PC-9 (cell line): ENCODE results near the gene AKAP6. TPM values are rescaled to one million over a fixed set of nuclear protein-coding genes. Genes with fewer than 3 reads are reported as not detected.

Source experiments
- BruUV-seq: library from RNA; stranded (reverse); fragments of 400-500 nt; replicated peaks from 2 replicates; lab custom pipeline; 2021; lab: Mats Ljungman, UMichigan
- CTCF ChIA-PET: fragments of 300-600 bp; sonication (Branson Sonifier 250); formaldehyde crosslinking; loops from one replicate; lab custom pipeline; 2022; ENCODE audit warnings: antibody characterized with exemption; lab: Charles Lee
- POLR2A ChIA-PET: fragments of 300-600 bp; sonication (Branson Sonifier 250); formaldehyde crosslinking; loops from one replicate; lab custom pipeline; 2022; ENCODE audit warnings: antibody characterized with exemption; ENCODE audit not compliant: unreplicated experiment; lab: Charles Lee
- DNase-seq, 2 experiments: peaks; one replicate each; pipeline versions ENCODE4 v3.0.0 to v3.0.0-alpha.2; 2015 to 2022; ENCODE audit warnings: mixed read lengths in 1 of 2
- H2AFZ ChIP-seq: fragments of 200-600 bp; sonication (generic); 2 replicates; pipeline ENCODE4 v1.8.1; 2017; ENCODE audit warnings: antibody characterized with exemption
- H3F3A ChIP-seq: fragments of 200-600 bp; sonication (generic); 2 replicates; pipeline ENCODE4 v1.8.1; 2017; ENCODE audit warnings: antibody characterized with exemption, mild to moderate bottlenecking, low read depth; ENCODE audit not compliant: insufficient read depth
- H3K27ac ChIP-seq: fragments of 200-600 bp; sonication (generic); 2 replicates; pipeline ENCODE4 v1.6.1; 2016; ENCODE audit warnings: mixed run types
- H3K27me3 ChIP-seq: fragments of 200-600 bp; sonication (generic); 2 replicates; pipeline ENCODE4 v1.6.1; 2016; ENCODE audit warnings: low read depth, mixed run types; ENCODE audit not compliant: insufficient read depth
- H3K36me3 ChIP-seq: fragments of 200-600 bp; sonication (generic); 2 replicates; pipeline ENCODE4 v1.6.1; 2016; ENCODE audit warnings: low read depth, mixed run types
- H3K4me1 ChIP-seq: fragments of 200-600 bp; sonication (generic); replicated peaks from 2 replicates; pipeline ENCODE4 v1.6.1; 2016; ENCODE audit warnings: mixed run types; ENCODE audit not compliant: insufficient read depth
- H3K4me2 ChIP-seq: fragments of 200-600 bp; sonication (generic); 2 replicates; pipeline ENCODE4 v1.6.1; 2017; ENCODE audit warnings: mixed run types
- H3K4me3 ChIP-seq: fragments of 200-600 bp; sonication (generic); 2 replicates; pipeline ENCODE4 v1.6.1; 2016; ENCODE audit warnings: mixed run types
- H3K79me2 ChIP-seq: fragments of 200-600 bp; sonication (generic); 2 replicates; pipeline ENCODE4 v1.6.1; 2017; ENCODE audit warnings: low read depth, mixed run types
- H3K9me2 ChIP-seq: fragments of 200-600 bp; sonication (generic); 2 replicates; pipeline ENCODE4 v1.8.1; 2017; ENCODE audit warnings: mild to moderate bottlenecking; ENCODE audit not compliant: insufficient read depth
- H3K9me3 ChIP-seq: fragments of 200-600 bp; sonication (generic); 2 replicates; pipeline ENCODE4 v1.8.1; 2016; ENCODE audit warnings: low read depth; ENCODE audit not compliant: insufficient read depth
- H4K20me1 ChIP-seq: fragments of 200-600 bp; sonication (generic); 2 replicates; pipeline ENCODE4 v1.8.1; 2017; ENCODE audit not compliant: insufficient read depth
- EZH2 ChIP-seq: fragments of 200-600 bp; sonication (generic); IDR thresholded peaks from 2 replicates; pipeline ENCODE4 v1.8.0; 2017; ENCODE audit warnings: antibody characterized with exemption, low read depth
- intact Hi-C: fragments of 100-400 bp; cut with micrococcal nuclease; formaldehyde crosslinking; loops from one replicate; pipeline ENCODE4 v1.10.0; 2022; ENCODE audit not compliant: unreplicated experiment
- total RNA-seq: library from RNA; stranded (reverse); gene quantifications from 2 replicates; pipeline ENCODE4 v1.2.3, GENCODE V29; 2021
- TF ChIP-seq, protein P1 (sequence below): fragments of 200-600 bp; sonication (generic); conservative IDR thresholded peaks from 2 replicates; pipeline ENCODE4 v1.6.1; 2017; ENCODE audit warnings: mixed run types, antibody characterized with exemption, mild to moderate bottlenecking, moderate library complexity

Gene AKAP6
- total RNA-seq, 1 experiment from 2014 or later: 2.8 TPM

DNA sequence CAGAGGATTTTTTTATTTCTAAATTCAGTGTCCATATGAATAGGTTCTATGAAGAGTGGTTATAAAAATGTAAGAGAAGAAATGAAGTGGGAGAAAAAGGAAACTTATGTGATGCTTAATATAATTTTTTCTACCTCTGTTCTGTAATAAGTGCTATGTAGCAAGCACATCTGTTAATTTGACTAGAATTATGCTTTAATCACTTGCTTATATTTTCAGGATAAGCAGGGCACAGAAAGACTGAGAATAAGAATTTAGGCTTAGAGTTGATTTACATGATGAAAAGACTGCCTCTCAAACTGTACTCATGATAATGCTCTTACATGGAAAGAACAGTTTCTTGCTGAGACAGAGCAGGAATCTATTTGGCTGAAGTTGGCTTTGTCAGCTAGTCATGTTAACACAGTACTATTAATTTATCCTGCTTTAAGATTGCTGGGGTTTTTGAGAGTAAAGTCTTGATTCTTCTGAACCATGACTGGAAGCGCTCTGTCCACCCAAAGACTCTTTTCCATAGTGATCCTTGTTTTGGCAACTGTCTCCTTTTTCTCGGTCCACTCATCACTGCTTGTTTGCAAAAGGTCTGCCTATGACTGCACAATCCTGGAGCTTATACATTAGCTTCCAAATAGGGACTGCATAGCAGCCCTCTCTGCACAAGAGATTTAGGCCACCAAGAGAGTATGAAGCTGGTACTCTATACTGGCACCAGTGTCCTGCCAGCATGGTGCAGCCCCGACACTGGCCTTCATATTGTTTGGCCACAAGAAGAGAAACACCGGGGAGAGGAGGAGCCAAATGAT is 98.8 kb downstream of the AKAP6 start:
- DNase-seq: no peak
- TF ChIP-seq, protein P1, sequence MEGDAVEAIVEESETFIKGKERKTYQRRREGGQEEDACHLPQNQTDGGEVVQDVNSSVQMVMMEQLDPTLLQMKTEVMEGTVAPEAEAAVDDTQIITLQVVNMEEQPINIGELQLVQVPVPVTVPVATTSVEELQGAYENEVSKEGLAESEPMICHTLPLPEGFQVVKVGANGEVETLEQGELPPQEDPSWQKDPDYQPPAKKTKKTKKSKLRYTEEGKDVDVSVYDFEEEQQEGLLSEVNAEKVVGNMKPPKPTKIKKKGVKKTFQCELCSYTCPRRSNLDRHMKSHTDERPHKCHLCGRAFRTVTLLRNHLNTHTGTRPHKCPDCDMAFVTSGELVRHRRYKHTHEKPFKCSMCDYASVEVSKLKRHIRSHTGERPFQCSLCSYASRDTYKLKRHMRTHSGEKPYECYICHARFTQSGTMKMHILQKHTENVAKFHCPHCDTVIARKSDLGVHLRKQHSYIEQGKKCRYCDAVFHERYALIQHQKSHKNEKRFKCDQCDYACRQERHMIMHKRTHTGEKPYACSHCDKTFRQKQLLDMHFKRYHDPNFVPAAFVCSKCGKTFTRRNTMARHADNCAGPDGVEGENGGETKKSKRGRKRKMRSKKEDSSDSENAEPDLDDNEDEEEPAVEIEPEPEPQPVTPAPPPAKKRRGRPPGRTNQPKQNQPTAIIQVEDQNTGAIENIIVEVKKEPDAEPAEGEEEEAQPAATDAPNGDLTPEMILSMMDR: no peak
- TF ChIP-seq EZH2: no peak
- Histone ChIP-seq H3K27ac (no peak overlapping the region), H3K27me3 (no peaks in the 10 kb centered on the region), H3K9me2 (no peaks in the 10 kb centered on the region), H3K9me3 (no peaks in the 10 kb centered on the region), H3K4me3 (no peak overlapping the region), H3F3A (no peaks in the 10 kb centered on the region), H3K36me3 (no peaks in the 10 kb centered on the region), H3K79me2 (no peaks in the 10 kb centered on the region), H3K4me1 (no peaks in the 10 kb centered on the region), H4K20me1 (no peaks in the 10 kb centered on the region), H2AFZ (no peak overlapping the region), H3K4me2 (no peak overlapping the region)
- ChIA-PET CTCF (no interaction called here), POLR2A (no interaction called here)
- BruUV-seq: no TSS peak
- intact Hi-C loops: no loop called here

DNA sequence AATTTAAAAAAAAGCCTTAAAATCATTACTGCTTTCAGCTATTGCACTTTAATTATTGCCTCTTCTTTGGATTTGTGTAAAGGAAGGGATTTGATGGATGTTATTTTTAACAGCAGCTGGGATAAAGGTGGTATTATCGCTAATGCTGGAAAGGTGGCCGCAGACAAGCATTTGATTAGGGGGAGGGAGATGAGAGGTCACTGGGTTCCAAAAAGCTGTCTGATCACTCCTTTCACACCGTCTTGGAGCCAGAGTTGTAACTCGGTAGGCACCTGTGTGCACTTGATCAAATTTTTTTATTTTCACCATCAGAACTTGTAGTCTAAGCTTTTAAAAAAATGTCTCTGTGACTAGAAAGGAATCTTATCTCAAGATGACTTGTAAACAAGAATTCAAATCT is 99.8 kb downstream of the AKAP6 start:
- CTCF ChIA-PET: no interaction called here
- BruUV-seq: no TSS peak
- TF ChIP-seq, protein P1: no peak
- TF ChIP-seq EZH2: no peak
- intact Hi-C loops: no loop called here
- no peaks in the 10 kb centered on the region for H3K79me2 ChIP-seq
- no peaks in the 10 kb centered on the region for H3K27me3 ChIP-seq
- POLR2A ChIA-PET: interaction anchor here (0.6 kb wide), 1 partner anchor 9 kb away, joined by 3 read pairs; no protein-coding TSS in a partner anchor
- H4K20me1 ChIP-seq: no peaks in the 10 kb centered on the region
- no peaks in the 10 kb centered on the region for H3K36me3 ChIP-seq
- H3F3A ChIP-seq: no peaks in the 10 kb centered on the region
- no peak overlapping the region for H3K4me3 ChIP-seq
- no peaks in the 10 kb centered on the region for H3K4me1 ChIP-seq
- H3K9me2 ChIP-seq: no peaks in the 10 kb centered on the region
- DNase-seq: no peak
- H3K9me3 ChIP-seq: no peaks in the 10 kb centered on the region
- no peak overlapping the region for H3K4me2 ChIP-seq
- H2AFZ ChIP-seq: no peak overlapping the region
- H3K27ac ChIP-seq: no peak overlapping the region

DNA sequence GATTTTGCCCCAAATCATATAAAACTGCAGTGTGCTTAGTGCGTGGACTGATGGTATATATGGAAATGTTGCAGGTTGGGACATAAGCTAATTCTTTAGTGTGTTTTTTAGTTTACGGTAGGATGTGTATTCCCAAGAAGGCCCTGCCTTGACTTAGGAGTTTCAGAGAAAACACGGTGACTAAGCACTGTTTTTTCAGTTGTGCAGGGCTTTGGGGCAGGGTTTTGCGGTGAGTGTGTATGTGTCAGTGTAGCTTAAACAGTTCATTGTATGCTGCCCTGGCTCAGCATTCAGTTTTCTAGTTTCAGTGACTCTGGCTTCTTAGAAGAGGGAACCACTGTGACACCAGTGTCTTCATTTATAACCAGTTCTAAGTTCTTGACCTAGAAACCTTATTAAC is 101.2 kb downstream of the AKAP6 start:
- ChIA-PET CTCF (no interaction called here), POLR2A (no interaction called here)
- no peak overlapping the region for H3K4me3 ChIP-seq
- H3K79me2 ChIP-seq: no peaks in the 10 kb centered on the region
- no peaks in the 10 kb centered on the region for H3F3A ChIP-seq
- H4K20me1 ChIP-seq: no peaks in the 10 kb centered on the region
- no peak for TF ChIP-seq EZH2
- BruUV-seq: no TSS peak
- intact Hi-C loops: no loop called here
- no peaks in the 10 kb centered on the region for H3K9me3 ChIP-seq
- no peak overlapping the region for H3K4me2 ChIP-seq
- DNase-seq: no peak
- H3K36me3 ChIP-seq: no peaks in the 10 kb centered on the region
- H3K27ac ChIP-seq: no peak overlapping the region
- no peaks in the 10 kb centered on the region for H3K27me3 ChIP-seq
- H2AFZ ChIP-seq: no peak overlapping the region
- no peaks in the 10 kb centered on the region for H3K9me2 ChIP-seq
- H3K4me1 ChIP-seq: no peaks in the 10 kb centered on the region
